Measurements from ENCODE around the gene WWC1. TPM values are rescaled to one million over a fixed set of nuclear protein-coding genes. Genes with fewer than 3 reads are reported as not detected.

Gene WWC1
- total RNA-seq, 1 experiment from 2014 or later: 190 TPM

GRCh38 chr5:168332042-168332441 lies 40.6 kb downstream of the WWC1 start:
- H3K27ac Mint-ChIP-seq (ENCODE audit: unreplicated experiment): peak overlapping the region; percentile 65
- no peaks in the 10 kb centered on the region for H3K27me3 Mint-ChIP-seq (ENCODE audit: unreplicated experiment)
- BruUV-seq (replicated peaks): no TSS peak
- intact Hi-C loops (cut with micrococcal nuclease; ENCODE audit: unreplicated experiment): no loop called here
- no peaks in the 10 kb centered on the region for H3K9me3 Mint-ChIP-seq (ENCODE audit: low read depth, unreplicated experiment)
- no peak for TF ChIP-seq CTCF (IDR thresholded peaks at IDR 0.05; ENCODE audit: unreplicated experiment)
- DNase-seq: no peak
- peaks cover 21% of the 10 kb centered on the region for H3K36me3 Mint-ChIP-seq (ENCODE audit: insufficient read depth, unreplicated experiment)
- H3K4me3 Mint-ChIP-seq (ENCODE audit: low read depth, unreplicated experiment): no peak overlapping the region
- CTCF ChIA-PET: interaction anchor here (0.7 to 1.5 kb wide), 6 partner anchors 10 to 86 kb away, joined by 3 to 8 read pairs (median 3); no protein-coding TSS in a partner anchor
- peaks cover 79% of the 10 kb centered on the region for H3K4me1 Mint-ChIP-seq (ENCODE audit: low read depth, unreplicated experiment)

GRCh38 chr5:168334280-168334679 lies 42.8 kb downstream of the WWC1 start:
- no peaks in the 10 kb centered on the region for H3K27me3 Mint-ChIP-seq (ENCODE audit: unreplicated experiment)
- no peak overlapping the region for H3K27ac Mint-ChIP-seq (ENCODE audit: unreplicated experiment)
- CTCF ChIA-PET: no interaction called here
- DNase-seq: no peak
- TF ChIP-seq CTCF (IDR thresholded peaks at IDR 0.05; ENCODE audit: unreplicated experiment): no peak
- no TSS peak for BruUV-seq (replicated peaks)
- H3K36me3 Mint-ChIP-seq (ENCODE audit: insufficient read depth, unreplicated experiment): peaks cover 19% of the 10 kb centered on the region
- intact Hi-C loops (cut with micrococcal nuclease; ENCODE audit: unreplicated experiment): no loop called here
- no peaks in the 10 kb centered on the region for H3K9me3 Mint-ChIP-seq (ENCODE audit: low read depth, unreplicated experiment)
- peaks cover 78% of the 10 kb centered on the region for H3K4me1 Mint-ChIP-seq (ENCODE audit: low read depth, unreplicated experiment)
- no peak overlapping the region for H3K4me3 Mint-ChIP-seq (ENCODE audit: low read depth, unreplicated experiment)

GRCh38 chr5:168334695-168335094 lies 43.2 kb downstream of the WWC1 start:
- intact Hi-C loops (cut with micrococcal nuclease; ENCODE audit: unreplicated experiment): no loop called here
- Mint-ChIP-seq H3K4me1 (ENCODE audit: low read depth, unreplicated experiment) (peaks cover 78% of the 10 kb centered on the region), H3K9me3 (ENCODE audit: low read depth, unreplicated experiment) (no peaks in the 10 kb centered on the region), H3K27ac (ENCODE audit: unreplicated experiment) (no peak overlapping the region), H3K4me3 (ENCODE audit: low read depth, unreplicated experiment) (no peak overlapping the region), H3K27me3 (ENCODE audit: unreplicated experiment) (no peaks in the 10 kb centered on the region), H3K36me3 (ENCODE audit: insufficient read depth, unreplicated experiment) (peaks cover 16% of the 10 kb centered on the region)
- BruUV-seq (replicated peaks): no TSS peak
- peak; percentile 48 for DNase-seq
- CTCF ChIA-PET: no interaction called here
- TF ChIP-seq CTCF (IDR thresholded peaks at IDR 0.05; ENCODE audit: unreplicated experiment): no peak

- BruUV-seq (replicated peaks): no TSS peak
- no peak for TF ChIP-seq CTCF (IDR thresholded peaks at IDR 0.05; ENCODE audit: unreplicated experiment)
- H3K27ac Mint-ChIP-seq (ENCODE audit: unreplicated experiment): peak overlapping the region; percentile 49
- H3K36me3 Mint-ChIP-seq (ENCODE audit: insufficient read depth, unreplicated experiment): peaks cover 16% of the 10 kb centered on the region
- H3K27me3 Mint-ChIP-seq (ENCODE audit: unreplicated experiment): no peaks in the 10 kb centered on the region
- no peak for DNase-seq
- intact Hi-C loops (cut with micrococcal nuclease; ENCODE audit: unreplicated experiment): no loop called here
- peaks cover 72% of the 10 kb centered on the region for H3K4me1 Mint-ChIP-seq (ENCODE audit: low read depth, unreplicated experiment)
- H3K4me3 Mint-ChIP-seq (ENCODE audit: low read depth, unreplicated experiment): no peak overlapping the region
- CTCF ChIA-PET: no interaction called here
- H3K9me3 Mint-ChIP-seq (ENCODE audit: low read depth, unreplicated experiment): no peaks in the 10 kb centered on the region
These were observed 45.9 kb downstream of the WWC1 start for GRCh38 chr5:168337361-168337760.

All from Calu3 (cell line).